Endodermal cell (in vitro differentiated cells): ENCODE measurements around the gene CCDC33. TPM values are rescaled to one million over a fixed set of nuclear protein-coding genes. Genes with fewer than 3 reads are reported as not detected.
"Not testable (repeated sequence)": the region's sequence is repeated elsewhere in the genome, so short reads cannot be mapped to it uniquely, and the experiment has no call there.

Source experiments
- DNase-seq: peaks from one replicate; pipeline ENCODE4 v3.0.0-alpha.2; 2017
- H3K27ac ChIP-seq: 2 replicates; pipeline ENCODE4 v1.5.1; 2013; ENCODE audit warnings: mild to moderate bottlenecking, low read depth, low read length, moderate library complexity
- H3K27me3 ChIP-seq: 2 replicates; pipeline ENCODE4 v1.6.1; 2013; ENCODE audit warnings: mild to moderate bottlenecking, low read length, moderate library complexity; ENCODE audit not compliant: insufficient read depth, control insufficient read depth, poor library complexity, severe bottlenecking
- H3K36me3 ChIP-seq: 2 replicates; pipeline ENCODE4 v1.7.0; 2013; ENCODE audit warnings: mild to moderate bottlenecking, low read length, moderate library complexity; ENCODE audit not compliant: control insufficient read depth, insufficient read depth
- H3K4me1 ChIP-seq: one replicate; pipeline ENCODE4 v1.7.0; 2013; ENCODE audit warnings: low read length; ENCODE audit not compliant: control insufficient read depth, insufficient read depth
- H3K4me3 ChIP-seq: 2 replicates; pipeline ENCODE4 v1.5.1; 2013; ENCODE audit warnings: mild to moderate bottlenecking, low read length, moderate library complexity
- H3K9ac ChIP-seq: 2 replicates; pipeline ENCODE4 v1.6.1; 2013; ENCODE audit warnings: mild to moderate bottlenecking, low read length, moderate library complexity; ENCODE audit not compliant: poor library complexity, severe bottlenecking; ENCODE audit errors: extremely low read depth
- H3K9me3 ChIP-seq: 2 replicates; pipeline ENCODE4 v1.6.1; 2013; ENCODE audit warnings: mild to moderate bottlenecking, low read length, moderate library complexity; ENCODE audit not compliant: control insufficient read depth
- H3K27ac Mint-ChIP-seq: 2 replicates; pipeline ENCODE4 v1.8.0; 2020; ENCODE audit warnings: mixed read lengths
- H3K27me3 Mint-ChIP-seq: 2 replicates; pipeline ENCODE4 v1.8.0; 2021; ENCODE audit warnings: mild to moderate bottlenecking, mixed read lengths; ENCODE audit not compliant: insufficient read depth
- H3K36me3 Mint-ChIP-seq: 2 replicates; pipeline ENCODE4 v1.8.0; 2020; ENCODE audit warnings: low read depth, mixed read lengths
- H3K4me1 Mint-ChIP-seq: 2 replicates; pipeline ENCODE4 v1.8.0; 2020; ENCODE audit warnings: mixed read lengths
- H3K4me3 Mint-ChIP-seq: 2 replicates; pipeline ENCODE4 v1.8.0; 2020; ENCODE audit warnings: mild to moderate bottlenecking, moderate library complexity, mixed read lengths
- H3K9me3 Mint-ChIP-seq: 2 replicates; pipeline ENCODE4 v1.8.0; 2020; ENCODE audit warnings: mild to moderate bottlenecking, mixed read lengths
- WGBS, 2 experiments: methylation state at CpG; one replicate each; pipeline versions ENCODE4 v1.1.5 to v1.1.7; 2013; ENCODE audit warnings: missing lambda C conversion rate in 2 of 2, mixed read lengths in 1 of 2; ENCODE audit not compliant: insufficient coverage in 1 of 2, insufficient read length in 1 of 2; 5-methylcytosine and 5-hydroxymethylcytosine counted together
- total RNA-seq, 2 donors: library from RNA; stranded (reverse); fragmentation: NEBNext Ultra II Directional in 1 of 2; extraction: Animal tissue kit (Norgen Biotek cat#: 25700) in 1 of 2; gene quantifications; 2 replicates in 1 of 2; 3 replicates in 1 of 2; pipeline ENCODE4 v1.2.1, GENCODE V29; 2021
- TF ChIP-seq, protein P1 (sequence below): fragments of 200-600 bp; sonication (generic); conservative IDR thresholded peaks from 2 replicates; pipeline ENCODE4 v1.5.0; 2021; ENCODE audit warnings: antibody characterized with exemption, mild to moderate bottlenecking

The CCDC33 gene
- total RNA-seq, 2 donors from 2014 or later, result 2.8 to 3.5 TPM

DNA sequence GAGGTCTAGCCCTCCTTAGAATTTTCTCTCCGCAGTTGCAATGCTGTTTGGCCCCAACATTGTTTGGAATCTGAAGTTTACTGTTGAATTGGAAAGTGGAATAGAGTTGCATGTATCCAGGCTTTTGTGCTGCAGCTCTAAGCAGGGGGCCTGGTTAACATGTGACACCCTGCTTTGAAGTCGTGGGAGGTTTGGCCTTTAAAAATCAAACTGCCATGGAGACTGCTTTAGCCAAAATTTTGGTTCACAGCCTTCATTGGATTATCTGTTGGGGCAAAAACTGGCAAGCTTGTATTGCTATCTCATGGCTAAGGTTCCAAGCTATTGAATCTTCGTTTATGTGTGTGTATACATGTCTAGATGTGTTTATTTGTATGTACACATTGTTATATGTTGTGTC is 115.5 kb downstream of the CCDC33 start:
- Mint-ChIP-seq H3K27ac (peak overlapping the region; percentile 33), H3K36me3 (peaks cover 19% of the 10 kb centered on the region), H3K4me1 (peaks cover 31% of the 10 kb centered on the region), H3K4me3 (peak overlapping the region; percentile 55), H3K9me3 (peaks cover 28% of the 10 kb centered on the region), H3K27me3 (no peaks in the 10 kb centered on the region)
- H3K4me1 ChIP-seq, result no peaks in the 10 kb centered on the region
- no peak for DNase-seq
- no peak overlapping the region for H3K9ac ChIP-seq
- no peak overlapping the region for H3K4me3 ChIP-seq
- peaks cover 13% of the 10 kb centered on the region for H3K9me3 ChIP-seq
- 56 to 67% methylated on average over 2 to 3 of the region's 3 CpGs for WGBS, 2 experiments
- no peaks in the 10 kb centered on the region for H3K36me3 ChIP-seq
- H3K27me3 ChIP-seq, result no peaks in the 10 kb centered on the region
- H3K27ac ChIP-seq, result no peak overlapping the region
- TF ChIP-seq, protein P1, sequence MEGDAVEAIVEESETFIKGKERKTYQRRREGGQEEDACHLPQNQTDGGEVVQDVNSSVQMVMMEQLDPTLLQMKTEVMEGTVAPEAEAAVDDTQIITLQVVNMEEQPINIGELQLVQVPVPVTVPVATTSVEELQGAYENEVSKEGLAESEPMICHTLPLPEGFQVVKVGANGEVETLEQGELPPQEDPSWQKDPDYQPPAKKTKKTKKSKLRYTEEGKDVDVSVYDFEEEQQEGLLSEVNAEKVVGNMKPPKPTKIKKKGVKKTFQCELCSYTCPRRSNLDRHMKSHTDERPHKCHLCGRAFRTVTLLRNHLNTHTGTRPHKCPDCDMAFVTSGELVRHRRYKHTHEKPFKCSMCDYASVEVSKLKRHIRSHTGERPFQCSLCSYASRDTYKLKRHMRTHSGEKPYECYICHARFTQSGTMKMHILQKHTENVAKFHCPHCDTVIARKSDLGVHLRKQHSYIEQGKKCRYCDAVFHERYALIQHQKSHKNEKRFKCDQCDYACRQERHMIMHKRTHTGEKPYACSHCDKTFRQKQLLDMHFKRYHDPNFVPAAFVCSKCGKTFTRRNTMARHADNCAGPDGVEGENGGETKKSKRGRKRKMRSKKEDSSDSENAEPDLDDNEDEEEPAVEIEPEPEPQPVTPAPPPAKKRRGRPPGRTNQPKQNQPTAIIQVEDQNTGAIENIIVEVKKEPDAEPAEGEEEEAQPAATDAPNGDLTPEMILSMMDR, result no peak

DNA sequence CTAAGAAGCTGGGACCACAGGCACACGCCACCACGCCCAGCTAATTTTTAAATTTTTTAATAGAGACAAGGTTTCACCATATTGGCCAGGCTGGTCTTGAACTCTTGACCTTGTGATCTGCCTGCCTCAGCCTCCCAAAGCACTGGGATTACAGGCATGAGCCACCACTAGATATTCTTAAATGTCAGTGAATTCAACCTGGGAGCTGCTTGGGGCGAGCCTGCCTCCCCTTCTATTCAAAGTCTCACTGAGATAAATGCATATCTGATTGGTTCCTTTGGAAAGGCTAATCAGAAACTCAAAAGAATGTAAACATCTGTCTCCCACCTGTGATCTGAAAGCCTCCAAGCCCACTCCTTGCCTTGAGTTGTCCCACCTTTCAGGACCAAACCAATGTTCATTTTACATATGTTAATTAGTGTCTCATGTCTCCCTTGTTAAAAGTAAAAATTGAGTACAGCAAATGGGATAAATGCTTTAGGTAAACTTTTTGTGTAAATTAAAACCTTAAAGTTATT is 116.3 kb downstream of the CCDC33 start:
- Histone ChIP-seq H3K4me1 (no peaks in the 10 kb centered on the region), H3K9me3 (peaks cover 13% of the 10 kb centered on the region), H3K9ac (no peak overlapping the region), H3K4me3 (peak overlapping the region; percentile 56), H3K27me3 (no peaks in the 10 kb centered on the region), H3K27ac (no peak overlapping the region), H3K36me3 (no peaks in the 10 kb centered on the region)
- H3K9me3 Mint-ChIP-seq, result peaks cover 28% of the 10 kb centered on the region
- H3K27me3 Mint-ChIP-seq, result no peaks in the 10 kb centered on the region
- H3K4me3 Mint-ChIP-seq, result peak overlapping the region; percentile 55
- WGBS, 2 experiments, result 79 to 81% methylated on average over 2 to 3 of the region's 3 CpGs
- no peak for DNase-seq
- TF ChIP-seq, protein P1, result no peak
- H3K36me3 Mint-ChIP-seq, result peaks cover 19% of the 10 kb centered on the region
- H3K4me1 Mint-ChIP-seq, result peaks cover 31% of the 10 kb centered on the region
- H3K27ac Mint-ChIP-seq, result no peak overlapping the region

DNA sequence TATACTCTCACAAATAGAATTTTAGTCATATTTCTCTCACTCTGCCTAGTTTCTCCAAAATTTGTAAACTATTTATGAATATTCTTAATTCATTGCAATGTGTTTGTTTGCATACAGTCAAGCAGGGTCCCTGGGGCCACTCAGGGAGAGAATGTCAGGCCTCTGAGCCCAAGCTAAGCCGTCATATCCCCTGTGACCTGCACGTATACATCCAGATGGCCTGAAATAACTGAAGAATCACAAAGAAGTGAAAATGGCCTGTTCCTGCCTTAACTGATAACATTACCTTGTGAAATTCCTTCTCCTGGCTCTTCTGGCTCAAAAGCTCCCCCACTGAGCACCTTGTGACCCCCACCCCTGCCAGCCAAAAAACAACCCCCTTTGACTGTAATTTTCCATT is 117.9 kb downstream of the CCDC33 start:
- H3K4me1 Mint-ChIP-seq, result peaks cover 31% of the 10 kb centered on the region
- whole genome bisulfite sequencing, 2 experiments, result 40 to 82% methylated on average over 2 of the region's 2 CpGs
- not testable (repeated sequence) for H3K27ac ChIP-seq

DNA sequence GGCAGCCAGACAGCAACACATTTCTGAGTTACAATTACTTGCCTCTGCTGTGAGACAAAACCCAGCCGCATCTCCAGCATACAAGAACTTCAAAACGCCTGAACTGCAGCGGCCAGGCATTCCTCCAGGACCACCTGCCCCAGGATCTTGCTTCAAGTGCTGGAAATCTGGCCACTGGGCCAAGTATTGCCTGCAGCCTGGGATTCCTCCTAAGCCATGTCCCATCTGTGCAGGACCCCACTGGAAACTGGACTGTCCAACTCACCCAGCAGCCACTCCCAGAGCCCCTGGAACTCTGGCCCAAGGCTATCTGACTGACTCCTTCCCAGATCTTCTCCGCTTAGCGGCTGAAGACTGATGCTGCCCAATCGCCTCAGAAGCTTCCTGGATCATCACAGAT is 119.9 kb downstream of the CCDC33 start:
- Mint-ChIP-seq H3K9me3 (peaks cover 28% of the 10 kb centered on the region), H3K4me3 (peak overlapping the region; percentile 48), H3K36me3 (peaks cover 19% of the 10 kb centered on the region), H3K4me1 (peaks cover 23% of the 10 kb centered on the region)
- H3K27me3 ChIP-seq, DNase-seq, H3K9ac ChIP-seq, H3K27me3 Mint-ChIP-seq, H3K27ac ChIP-seq, H3K36me3 ChIP-seq, H3K27ac Mint-ChIP-seq, H3K4me1 ChIP-seq: not testable (repeated sequence)
- WGBS, 2 experiments, result 95 to 99% methylated on average over 5 to 6 of the region's 6 CpGs
- Histone ChIP-seq H3K9me3 (peaks cover 13% of the 10 kb centered on the region), H3K4me3 (peak overlapping the region; percentile 54)

More for the DNA sequence above, 117.9 kb downstream of the CCDC33 start:
- H3K4me1 ChIP-seq, H3K27me3 Mint-ChIP-seq, H3K9ac ChIP-seq, H3K4me3 ChIP-seq, H3K27me3 ChIP-seq, H3K36me3 ChIP-seq: not testable (repeated sequence)
- peaks cover 13% of the 10 kb centered on the region for H3K9me3 ChIP-seq
- Mint-ChIP-seq H3K27ac (peak overlapping the region; percentile 87), H3K4me3 (peak overlapping the region; percentile 48), H3K36me3 (peaks cover 19% of the 10 kb centered on the region), H3K9me3 (peaks cover 28% of the 10 kb centered on the region)
- peak; percentile 72 for DNase-seq

DNA sequence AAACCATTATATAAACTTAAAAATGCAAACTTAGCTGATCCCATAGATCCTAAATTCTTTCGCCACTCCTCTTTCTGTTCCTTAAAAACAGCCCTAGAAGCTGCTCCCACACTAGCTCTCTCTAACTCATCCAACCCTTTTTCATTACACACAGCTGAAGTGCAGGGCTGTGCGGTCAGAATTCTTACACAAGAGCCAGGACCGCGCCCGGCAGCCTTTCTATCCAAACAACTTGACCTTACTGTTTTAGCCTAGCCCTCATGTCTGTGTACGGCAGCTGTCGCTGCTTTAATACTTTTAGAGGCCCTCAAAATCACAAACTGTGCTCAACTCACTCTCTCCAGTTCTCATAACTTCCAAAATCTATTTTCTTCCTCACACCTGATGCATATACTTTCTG is 121.4 kb downstream of the CCDC33 start:
- H3K27ac ChIP-seq, H3K9ac ChIP-seq, DNase-seq, H3K4me3 Mint-ChIP-seq, H3K36me3 ChIP-seq, H3K27me3 Mint-ChIP-seq, H3K4me1 ChIP-seq, H3K27me3 ChIP-seq, H3K27ac Mint-ChIP-seq: not testable (repeated sequence)
- H3K4me3 ChIP-seq, result peak overlapping the region; percentile 12
- H3K36me3 Mint-ChIP-seq, result peaks cover 24% of the 10 kb centered on the region
- peaks cover 26% of the 10 kb centered on the region for H3K9me3 Mint-ChIP-seq
- H3K4me1 Mint-ChIP-seq, result peaks cover 16% of the 10 kb centered on the region
- H3K9me3 ChIP-seq, result peaks cover 13% of the 10 kb centered on the region
- WGBS, 2 experiments, result 95 to 96% methylated on average over 7 of the region's 7 CpGs

DNA sequence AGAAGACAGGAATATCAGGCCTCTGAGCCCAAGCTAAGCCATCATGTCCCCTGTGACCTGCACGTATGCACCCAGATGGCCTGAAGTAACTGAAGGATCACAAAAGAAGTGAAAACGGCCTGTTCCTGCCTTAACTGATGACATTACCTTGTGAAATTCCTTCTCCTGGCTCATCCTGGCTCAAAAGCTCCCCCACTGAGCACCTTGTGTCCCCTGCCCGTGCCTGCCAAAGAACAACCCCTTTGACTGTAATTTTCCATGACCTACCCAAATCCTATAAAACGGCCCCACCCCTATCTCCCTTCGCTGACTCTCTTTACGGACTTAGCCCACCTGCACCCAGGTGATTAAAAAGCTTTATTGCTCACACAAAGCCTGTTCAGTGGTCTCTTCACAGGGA is 123.2 kb downstream of the CCDC33 start:
- Histone ChIP-seq H3K9ac (peak overlapping the region; percentile 25), H3K4me3 (peak overlapping the region; percentile 58)
- not testable (repeated sequence) for H3K4me3 Mint-ChIP-seq, H3K4me1 ChIP-seq, H3K27ac ChIP-seq, H3K27ac Mint-ChIP-seq, H3K27me3 Mint-ChIP-seq, H3K36me3 ChIP-seq, H3K27me3 ChIP-seq, H3K9me3 ChIP-seq
- peaks cover 12% of the 10 kb centered on the region for H3K9me3 Mint-ChIP-seq
- DNase-seq, result peak; percentile 88
- H3K36me3 Mint-ChIP-seq, result peaks cover 19% of the 10 kb centered on the region
- 20 to 33% methylated on average over 3 to 6 of the region's 6 CpGs for WGBS, 2 experiments
- H3K4me1 Mint-ChIP-seq, result peaks cover 18% of the 10 kb centered on the region
